ENCODE measurements around the gene PPP6R3.

Gene PPP6R3

GRCh38 chr11:68498903-68499883, 38.6 kb downstream of the PPP6R3 start:
- no peak for DNase-seq

GRCh38 chr11:68500206-68500605, 39.7 kb downstream of the PPP6R3 start:
- DNase-seq: no peak

GRCh38 chr11:68501813-68502212, 41.3 kb downstream of the PPP6R3 start:
- no peak for DNase-seq

GRCh38 chr11:68503251-68503687, 42.7 kb downstream of the PPP6R3 start:
- no peak for DNase-seq

GRCh38 chr11:68503792-68504191, 43.2 kb downstream of the PPP6R3 start:
- DNase-seq: no peak

GRCh38 chr11:68504432-68505066, 44.0 kb downstream of the PPP6R3 start:
- DNase-seq: no peak

- DNase-seq: no peak
Observed at GRCh38 chr11:68505596-68505995, 45.0 kb downstream of the PPP6R3 start.

- DNase-seq: peak; percentile 9
Observed at GRCh38 chr11:68506908-68507307, 46.4 kb downstream of the PPP6R3 start.

GRCh38 chr11:68508425-68508824, 47.9 kb downstream of the PPP6R3 start:
- DNase-seq: no peak

- DNase-seq: no peak
Observed at GRCh38 chr11:68509066-68509465, 48.5 kb downstream of the PPP6R3 start.

GRCh38 chr11:68513930-68514487, 53.5 kb downstream of the PPP6R3 start:
- DNase-seq: no peak

- no peak for DNase-seq
Observed at GRCh38 chr11:68517121-68517741, 56.7 kb downstream of the PPP6R3 start.

- DNase-seq: no peak
Observed at GRCh38 chr11:68518191-68518590, 57.6 kb downstream of the PPP6R3 start.

- no peak for DNase-seq
Observed at GRCh38 chr11:68521969-68522652, 61.6 kb downstream of the PPP6R3 start.

GRCh38 chr11:68523033-68523432, 62.5 kb downstream of the PPP6R3 start:
- DNase-seq: no peak

GRCh38 chr11:68523743-68524142, 63.2 kb downstream of the PPP6R3 start:
- no peak for DNase-seq

- no peak for DNase-seq
Observed at GRCh38 chr11:68524213-68524612, 63.7 kb downstream of the PPP6R3 start.

GRCh38 chr11:68524681-68525080, 64.1 kb downstream of the PPP6R3 start:
- DNase-seq: no peak

GRCh38 chr11:68525336-68525735, 64.8 kb downstream of the PPP6R3 start:
- DNase-seq: no peak

- DNase-seq: no peak
Observed at GRCh38 chr11:68525930-68526329, 65.4 kb downstream of the PPP6R3 start.

- DNase-seq: no peak
Observed at GRCh38 chr11:68527585-68527984, 67.0 kb downstream of the PPP6R3 start.

- DNase-seq: no peak
Observed at GRCh38 chr11:68528630-68529029, 68.1 kb downstream of the PPP6R3 start.
